ENCODE data around the gene TMEM97. TPM values are rescaled to one million over a fixed set of nuclear protein-coding genes. Genes with fewer than 3 reads are reported as not detected.
"Not testable (repeated sequence)": the region's sequence is repeated elsewhere in the genome, so short reads cannot be mapped to it uniquely, and the experiment has no call there.

The TMEM97 gene
- total and polyA plus RNA-seq, 4 donors: 45.6 to 56.9 (median 55.1) TPM

- DNase-seq (ENCODE audit: low read depth in 4 of 6, low spot score in 6 of 6): no peak
- H3K4me3 ChIP-seq (ENCODE audit: low read depth, low read length): no peak overlapping the region
- H3K4me1 ChIP-seq (ENCODE audit: control insufficient read depth, insufficient read depth, low read length): no peaks in the 10 kb centered on the region
- H3K27ac ChIP-seq (ENCODE audit: low read depth, low read length): no peak overlapping the region
- no peaks in the 10 kb centered on the region for H3K36me3 ChIP-seq (ENCODE audit: control insufficient read depth, insufficient read depth, low read length)
- H3K27me3 ChIP-seq (ENCODE audit: control insufficient read depth, insufficient read depth, low read length): no peaks in the 10 kb centered on the region
- 85% methylated on average over 2 of the region's 3 CpGs for WGBS (ENCODE audit: insufficient coverage)
- no peaks in the 10 kb centered on the region for H3K9me3 ChIP-seq (ENCODE audit: control insufficient read depth, insufficient read depth, low read length)
These were observed 38.2 kb upstream of the TMEM97 start for GRCh38 chr17:28280826-28281225.

GRCh38 chr17:28282596-28282995, 36.4 kb upstream of the TMEM97 start:
- DNase-seq (ENCODE audit: low read depth in 4 of 6, low spot score in 6 of 6): peak in 1 of 6 donors; percentile 6
- H3K27me3 ChIP-seq (ENCODE audit: control insufficient read depth, insufficient read depth, low read length): no peaks in the 10 kb centered on the region
- H3K27ac ChIP-seq (ENCODE audit: low read depth, low read length): no peak overlapping the region
- no peak overlapping the region for H3K4me3 ChIP-seq (ENCODE audit: low read depth, low read length)
- H3K9me3 ChIP-seq (ENCODE audit: control insufficient read depth, insufficient read depth, low read length): no peaks in the 10 kb centered on the region
- no peaks in the 10 kb centered on the region for H3K36me3 ChIP-seq (ENCODE audit: control insufficient read depth, insufficient read depth, low read length)
- H3K4me1 ChIP-seq (ENCODE audit: control insufficient read depth, insufficient read depth, low read length): no peaks in the 10 kb centered on the region
- 39% methylated on average over 5 of the region's 7 CpGs for WGBS (ENCODE audit: insufficient coverage)

- H3K27ac ChIP-seq (ENCODE audit: low read depth, low read length): no peak overlapping the region
- WGBS (ENCODE audit: insufficient coverage): 100% methylated on average over 1 of the region's 2 CpGs
These were observed 33.0 kb upstream of the TMEM97 start for GRCh38 chr17:28285965-28286364.

GRCh38 chr17:28290703-28291102, 28.3 kb upstream of the TMEM97 start:
- Histone ChIP-seq H3K27me3 (ENCODE audit: control insufficient read depth, insufficient read depth, low read length) (no peaks in the 10 kb centered on the region), H3K36me3 (ENCODE audit: control insufficient read depth, insufficient read depth, low read length) (no peaks in the 10 kb centered on the region), H3K4me3 (ENCODE audit: low read depth, low read length) (no peak overlapping the region), H3K4me1 (ENCODE audit: control insufficient read depth, insufficient read depth, low read length) (no peaks in the 10 kb centered on the region), H3K27ac (ENCODE audit: low read depth, low read length) (no peak overlapping the region), H3K9me3 (ENCODE audit: control insufficient read depth, insufficient read depth, low read length) (no peaks in the 10 kb centered on the region)
- whole genome bisulfite sequencing (ENCODE audit: insufficient coverage): 100% methylated on average over 1 of the region's 2 CpGs
- DNase-seq (ENCODE audit: low read depth in 4 of 6, low spot score in 6 of 6): no peak

More at GRCh38 chr17:28285965-28286364, 33.0 kb upstream of the TMEM97 start:
- Histone ChIP-seq H3K4me1 (ENCODE audit: control insufficient read depth, insufficient read depth, low read length) (no peaks in the 10 kb centered on the region), H3K27me3 (ENCODE audit: control insufficient read depth, insufficient read depth, low read length) (no peaks in the 10 kb centered on the region), H3K9me3 (ENCODE audit: control insufficient read depth, insufficient read depth, low read length) (no peaks in the 10 kb centered on the region), H3K36me3 (ENCODE audit: control insufficient read depth, insufficient read depth, low read length) (no peaks in the 10 kb centered on the region), H3K4me3 (ENCODE audit: low read depth, low read length) (no peak overlapping the region)
- DNase-seq (ENCODE audit: low read depth in 4 of 6, low spot score in 6 of 6): no peak

- no peak for DNase-seq (ENCODE audit: low read depth in 4 of 6, low spot score in 6 of 6)
- WGBS (ENCODE audit: insufficient coverage): no CpG with 5 or more reads among the region's 1 CpG
- Histone ChIP-seq H3K27me3 (ENCODE audit: control insufficient read depth, insufficient read depth, low read length) (no peaks in the 10 kb centered on the region), H3K4me1 (ENCODE audit: control insufficient read depth, insufficient read depth, low read length) (no peaks in the 10 kb centered on the region), H3K27ac (ENCODE audit: low read depth, low read length) (no peak overlapping the region), H3K9me3 (ENCODE audit: control insufficient read depth, insufficient read depth, low read length) (no peaks in the 10 kb centered on the region), H3K4me3 (ENCODE audit: low read depth, low read length) (no peak overlapping the region), H3K36me3 (ENCODE audit: control insufficient read depth, insufficient read depth, low read length) (no peaks in the 10 kb centered on the region)
These were observed 27.1 kb upstream of the TMEM97 start for GRCh38 chr17:28291780-28292330.

DNA sequence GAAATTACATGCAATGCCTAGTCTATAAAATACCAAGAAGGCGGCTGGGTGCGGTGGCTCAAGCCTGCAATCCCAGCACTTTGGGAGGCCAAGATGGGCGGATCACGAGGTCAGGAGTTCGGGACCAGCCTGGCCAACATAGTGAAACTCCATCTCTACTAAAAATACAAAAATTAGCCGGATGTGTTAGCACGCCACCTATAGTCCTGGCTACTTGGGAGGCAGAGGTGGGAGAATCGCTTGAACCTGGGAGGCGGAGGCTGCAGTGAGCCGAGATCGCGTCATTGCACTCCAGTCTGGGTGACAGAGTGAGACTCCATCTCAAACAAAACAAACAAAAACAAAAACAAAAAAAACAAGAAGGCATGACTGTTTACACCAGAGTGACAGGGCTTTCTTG, 26.1 kb upstream of the TMEM97 start:
- not testable (repeated sequence) for H3K9me3 ChIP-seq (ENCODE audit: control insufficient read depth, insufficient read depth, low read length); H3K36me3 ChIP-seq (ENCODE audit: control insufficient read depth, insufficient read depth, low read length); H3K27me3 ChIP-seq (ENCODE audit: control insufficient read depth, insufficient read depth, low read length); H3K27ac ChIP-seq (ENCODE audit: low read depth, low read length); H3K4me3 ChIP-seq (ENCODE audit: low read depth, low read length); H3K4me1 ChIP-seq (ENCODE audit: control insufficient read depth, insufficient read depth, low read length); DNase-seq (ENCODE audit: low read depth in 4 of 6, low spot score in 6 of 6)
- WGBS (ENCODE audit: insufficient coverage): no CpG with 5 or more reads among the region's 12 CpGs

DNA sequence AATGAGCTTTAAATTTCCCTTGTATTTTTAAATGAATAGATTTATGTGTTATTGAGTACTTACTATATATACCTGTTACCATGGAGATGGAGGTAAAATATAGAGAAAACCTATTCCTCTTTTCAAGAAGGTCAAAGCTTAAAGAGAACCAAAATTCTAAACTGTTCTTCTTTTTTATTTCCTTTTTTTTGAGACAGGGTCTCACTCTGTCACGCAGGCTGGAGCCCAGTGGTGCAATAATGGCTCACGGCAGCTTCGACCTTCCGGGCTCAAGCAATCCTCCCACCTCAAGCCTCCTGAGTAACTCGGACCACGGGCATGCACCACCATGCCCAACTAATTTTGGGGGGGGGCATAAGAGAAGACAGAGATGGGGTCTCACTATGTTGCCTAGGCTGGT, 25.0 kb upstream of the TMEM97 start:
- H3K4me1 ChIP-seq (ENCODE audit: control insufficient read depth, insufficient read depth, low read length): no peaks in the 10 kb centered on the region
- no peak overlapping the region for H3K27ac ChIP-seq (ENCODE audit: low read depth, low read length)
- no peaks in the 10 kb centered on the region for H3K36me3 ChIP-seq (ENCODE audit: control insufficient read depth, insufficient read depth, low read length)
- H3K9me3 ChIP-seq (ENCODE audit: control insufficient read depth, insufficient read depth, low read length): no peaks in the 10 kb centered on the region
- H3K4me3 ChIP-seq (ENCODE audit: low read depth, low read length): no peak overlapping the region
- H3K27me3 ChIP-seq (ENCODE audit: control insufficient read depth, insufficient read depth, low read length): no peaks in the 10 kb centered on the region
- no peak for DNase-seq (ENCODE audit: low read depth in 4 of 6, low spot score in 6 of 6)
- WGBS (ENCODE audit: insufficient coverage): 100% methylated on average over 1 of the region's 6 CpGs

DNA sequence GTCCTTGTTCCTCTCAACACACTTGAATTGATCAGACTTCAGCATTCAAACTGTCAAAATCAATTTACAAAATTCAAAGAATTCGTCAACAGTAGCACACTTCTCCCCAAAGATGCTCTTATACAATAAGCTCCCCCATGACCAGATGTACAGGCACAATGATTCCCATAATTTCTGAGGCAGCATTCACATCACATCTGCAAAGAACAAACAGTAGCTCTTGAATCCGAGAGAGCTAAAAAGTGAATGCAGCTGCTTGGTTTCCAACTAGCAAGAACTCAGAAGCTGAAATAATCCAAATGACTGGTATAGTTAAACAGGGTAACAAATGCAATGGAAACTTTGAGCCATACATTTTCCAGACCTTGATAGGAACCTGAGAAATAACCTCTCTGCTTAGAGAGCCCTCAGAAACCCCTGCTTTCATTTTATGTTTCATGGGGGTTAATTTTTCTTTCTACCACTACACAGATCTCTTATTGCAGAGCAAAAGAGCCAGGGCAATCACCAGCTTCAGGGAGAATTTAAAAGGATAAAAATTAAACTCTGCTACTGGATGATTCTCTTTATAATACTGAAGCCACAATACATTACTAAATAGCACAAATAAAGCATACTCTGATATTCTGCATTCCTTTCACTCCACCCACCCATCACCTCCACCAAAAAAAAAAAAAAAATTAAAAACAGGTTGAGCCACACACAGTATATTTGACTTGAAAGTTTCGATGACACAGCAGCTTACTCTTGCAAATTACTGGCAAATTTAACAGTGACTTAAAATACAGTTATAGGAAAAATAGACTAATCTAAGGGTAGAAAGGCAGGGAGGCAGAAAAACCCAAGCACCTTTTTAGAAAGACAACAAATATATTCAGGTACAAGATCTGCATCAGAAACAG, 23.1 kb upstream of the TMEM97 start:
- DNase-seq (ENCODE audit: low read depth in 4 of 6, low spot score in 6 of 6): peak in 3 of 6 donors; percentile 4 to 34 (median 25)
- H3K27ac ChIP-seq (ENCODE audit: low read depth, low read length): no peak overlapping the region
- H3K9me3 ChIP-seq (ENCODE audit: control insufficient read depth, insufficient read depth, low read length): no peaks in the 10 kb centered on the region
- WGBS (ENCODE audit: insufficient coverage): 63% methylated on average over 2 of the region's 3 CpGs
- H3K4me3 ChIP-seq (ENCODE audit: low read depth, low read length): no peak overlapping the region
- no peaks in the 10 kb centered on the region for H3K36me3 ChIP-seq (ENCODE audit: control insufficient read depth, insufficient read depth, low read length)
- H3K27me3 ChIP-seq (ENCODE audit: control insufficient read depth, insufficient read depth, low read length): no peaks in the 10 kb centered on the region
- H3K4me1 ChIP-seq (ENCODE audit: control insufficient read depth, insufficient read depth, low read length): no peaks in the 10 kb centered on the region

DNA sequence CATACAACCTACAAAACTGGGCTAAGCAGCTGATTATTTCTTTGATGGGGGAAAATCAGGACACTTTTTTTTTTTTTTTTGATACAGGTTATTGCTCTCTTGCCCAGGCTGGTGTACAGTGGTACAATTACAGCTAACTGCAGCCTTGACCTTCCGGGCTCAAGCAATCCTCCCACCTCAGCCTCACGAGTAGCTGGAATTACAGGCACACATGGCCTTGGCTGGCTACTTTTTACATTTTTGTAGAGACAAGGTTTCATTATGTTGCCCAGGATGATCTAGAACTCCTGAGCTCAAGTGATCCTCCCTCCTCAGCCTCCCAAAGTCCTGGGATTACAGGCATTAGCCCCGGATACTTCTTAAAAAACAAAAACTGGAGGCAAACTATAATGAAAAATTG, 20.6 kb upstream of the TMEM97 start:
- H3K4me1 ChIP-seq (ENCODE audit: control insufficient read depth, insufficient read depth, low read length): no peaks in the 10 kb centered on the region
- no peaks in the 10 kb centered on the region for H3K36me3 ChIP-seq (ENCODE audit: control insufficient read depth, insufficient read depth, low read length)
- DNase-seq (ENCODE audit: low read depth in 4 of 6, low spot score in 6 of 6): no peak
- no peak overlapping the region for H3K4me3 ChIP-seq (ENCODE audit: low read depth, low read length)
- H3K27ac ChIP-seq (ENCODE audit: low read depth, low read length): no peak overlapping the region
- no peaks in the 10 kb centered on the region for H3K27me3 ChIP-seq (ENCODE audit: control insufficient read depth, insufficient read depth, low read length)
- H3K9me3 ChIP-seq (ENCODE audit: control insufficient read depth, insufficient read depth, low read length): no peaks in the 10 kb centered on the region
- WGBS (ENCODE audit: insufficient coverage): 93% methylated on average over 2 of the region's 3 CpGs

GRCh38 chr17:28306954-28307401, 12.0 kb upstream of the TMEM97 start:
- peaks cover 3% of the 10 kb centered on the region for H3K4me1 ChIP-seq (ENCODE audit: control insufficient read depth, insufficient read depth, low read length)
- 17% methylated on average over 32 of the region's 38 CpGs for WGBS (ENCODE audit: insufficient coverage)
- no peak for DNase-seq (ENCODE audit: low read depth in 4 of 6, low spot score in 6 of 6)

More at GRCh38 chr17:28306954-28307401, 12.0 kb upstream of the TMEM97 start:
- Histone ChIP-seq H3K36me3 (ENCODE audit: control insufficient read depth, insufficient read depth, low read length) (no peaks in the 10 kb centered on the region), H3K27me3 (ENCODE audit: control insufficient read depth, insufficient read depth, low read length) (peaks cover 22% of the 10 kb centered on the region), H3K27ac (ENCODE audit: low read depth, low read length) (no peak overlapping the region), H3K9me3 (ENCODE audit: control insufficient read depth, insufficient read depth, low read length) (no peaks in the 10 kb centered on the region), H3K4me3 (ENCODE audit: low read depth, low read length) (no peak overlapping the region)
